Gastroesophageal sphincter (tissue), 4 donors: ENCODE measurements around the gene HRH3. TPM values are rescaled to one million over a fixed set of nuclear protein-coding genes. Genes with fewer than 3 reads are reported as not detected.

Source experiments
- ATAC-seq: fragments of 150-250 bp; one replicate; pipeline ENCODE4 v1.9.1; 2016; ENCODE audit warnings: mild to moderate bottlenecking, moderate library complexity
- H3K27ac ChIP-seq, 4 donors: fragments of 200-600 bp; sonication (generic) in 3 of 4; 1 replicate in 3 of 4; 2 replicates in 1 of 4; pipeline ENCODE4 v1.5.1; 2016 to 2019
- H3K27me3 ChIP-seq: fragments of 200-600 bp; sonication (generic); one replicate; pipeline ENCODE4 v1.5.1; 2019
- H3K36me3 ChIP-seq, 2 donors: fragments of 200-600 bp; sonication (generic); one replicate each; pipeline ENCODE4 v1.5.1; 2019; ENCODE audit warnings: control low read depth in 1 of 2
- H3K4me1 ChIP-seq, 3 donors: fragments of 200-600 bp; sonication (generic); 1 replicate in 2 of 3; 2 replicates in 1 of 3; pipeline ENCODE4 v1.5.1; 2016 to 2019; ENCODE audit warnings: control low read depth in 2 of 3
- H3K4me3 ChIP-seq, 2 donors: fragments of 200-600 bp; sonication (generic); one replicate each; pipeline ENCODE4 v1.5.1; 2019; ENCODE audit warnings: mild to moderate bottlenecking in 1 of 2, moderate library complexity in 1 of 2
- H3K9me3 ChIP-seq, 3 donors: fragments of 200-600 bp; sonication (generic); one replicate each; pipeline ENCODE4 v1.5.1; 2017 to 2019; ENCODE audit warnings: control low read depth in 2 of 3
- EP300 ChIP-seq: sonication (generic); formaldehyde crosslinking; IDR thresholded peaks from one replicate; pipeline ENCODE4 v1.6.1; 2017; ENCODE audit warnings: antibody characterized with exemption, mild to moderate bottlenecking
- POLR2A ChIP-seq, 2 donors: fragments of 450-650 bp; IDR thresholded peaks; one replicate each; pipeline ENCODE4 v1.6.1; 2017; ENCODE audit warnings: antibody characterized with exemption in 2 of 2, mild to moderate bottlenecking in 2 of 2, moderate library complexity in 1 of 2
- POLR2AphosphoS5 ChIP-seq: sonication (generic); formaldehyde crosslinking; IDR thresholded peaks from one replicate; pipeline ENCODE4 v1.6.1; 2017; ENCODE audit warnings: antibody characterized with exemption
- WGBS, 2 donors: methylation state at CpG; one replicate each; pipeline ENCODE4 v1.1.5; 2018; ENCODE audit warnings: low coverage in 1 of 2; 5-methylcytosine and 5-hydroxymethylcytosine counted together
- total RNA-seq, 4 donors: library from RNA; depleted of rRNA; stranded (reverse); fragments of >200 nt; gene quantifications; one replicate each; pipeline ENCODE4 v1.1.0, GENCODE V29; 2016
- TF ChIP-seq, protein P1 (sequence below), 4 experiments: fragments of 200-600 bp in 2 of 4; fragments of 450-650 bp in 2 of 4; sonication (generic) in 1 of 4; IDR thresholded peaks; one replicate each; pipeline ENCODE4 v1.5.1; 2017 to 2019; ENCODE audit warnings: antibody characterized with exemption in 4 of 4, mild to moderate bottlenecking in 2 of 4, moderate library complexity in 2 of 4

Gene HRH3
- total RNA-seq, 4 donors from 2014 or later, result not detected

DNA sequence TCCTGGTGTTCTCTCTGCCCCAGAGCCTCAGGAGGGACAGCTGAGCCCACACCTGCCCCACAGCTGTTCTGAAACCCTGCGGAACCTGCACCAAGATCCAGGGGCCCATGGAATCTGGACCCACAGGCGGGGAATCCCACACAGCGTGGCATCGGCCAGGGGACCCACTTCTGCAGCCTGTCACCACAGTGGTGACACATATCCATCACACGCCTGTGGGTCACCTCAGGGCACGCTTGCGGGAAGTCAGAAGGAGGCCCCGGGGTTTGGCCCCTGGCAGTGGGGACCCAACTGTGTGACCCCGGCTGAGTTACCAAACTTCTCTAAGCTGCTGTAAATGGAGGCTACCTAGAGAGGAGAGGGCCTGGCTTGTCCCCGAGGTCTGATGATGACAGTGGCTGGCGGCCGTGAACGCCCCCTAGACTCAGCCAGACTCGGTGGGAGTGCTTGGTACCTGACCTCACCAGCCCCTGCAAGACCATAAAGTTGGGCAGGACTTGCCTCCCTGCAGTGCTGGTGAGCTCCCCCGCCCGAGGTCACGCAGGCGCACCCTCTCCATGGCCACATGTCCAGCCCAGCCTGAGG lies 2.3 kb upstream of the HRH3 start:
- H3K9me3 ChIP-seq, result no peaks in the 10 kb centered on the region
- peaks cover 0 to 27% (median 8%) of the 10 kb centered on the region in 3 donors for H3K4me1 ChIP-seq
- no peak overlapping the region for H3K27ac ChIP-seq
- peaks cover 100% of the 10 kb centered on the region for H3K27me3 ChIP-seq
- TF ChIP-seq POLR2AphosphoS5 (no peak), POLR2A (IDR thresholded peaks at IDR 0.05) (no peak), EP300 (no peak)
- TF ChIP-seq, protein P1, sequence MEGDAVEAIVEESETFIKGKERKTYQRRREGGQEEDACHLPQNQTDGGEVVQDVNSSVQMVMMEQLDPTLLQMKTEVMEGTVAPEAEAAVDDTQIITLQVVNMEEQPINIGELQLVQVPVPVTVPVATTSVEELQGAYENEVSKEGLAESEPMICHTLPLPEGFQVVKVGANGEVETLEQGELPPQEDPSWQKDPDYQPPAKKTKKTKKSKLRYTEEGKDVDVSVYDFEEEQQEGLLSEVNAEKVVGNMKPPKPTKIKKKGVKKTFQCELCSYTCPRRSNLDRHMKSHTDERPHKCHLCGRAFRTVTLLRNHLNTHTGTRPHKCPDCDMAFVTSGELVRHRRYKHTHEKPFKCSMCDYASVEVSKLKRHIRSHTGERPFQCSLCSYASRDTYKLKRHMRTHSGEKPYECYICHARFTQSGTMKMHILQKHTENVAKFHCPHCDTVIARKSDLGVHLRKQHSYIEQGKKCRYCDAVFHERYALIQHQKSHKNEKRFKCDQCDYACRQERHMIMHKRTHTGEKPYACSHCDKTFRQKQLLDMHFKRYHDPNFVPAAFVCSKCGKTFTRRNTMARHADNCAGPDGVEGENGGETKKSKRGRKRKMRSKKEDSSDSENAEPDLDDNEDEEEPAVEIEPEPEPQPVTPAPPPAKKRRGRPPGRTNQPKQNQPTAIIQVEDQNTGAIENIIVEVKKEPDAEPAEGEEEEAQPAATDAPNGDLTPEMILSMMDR (IDR thresholded peaks at IDR 0.05), result no peak
- no peak for ATAC-seq
- no peaks in the 10 kb centered on the region for H3K36me3 ChIP-seq
- no peak overlapping the region for H3K4me3 ChIP-seq
- no CpG with 5 or more reads among the region's 18 CpGs for WGBS, 2 donors

DNA sequence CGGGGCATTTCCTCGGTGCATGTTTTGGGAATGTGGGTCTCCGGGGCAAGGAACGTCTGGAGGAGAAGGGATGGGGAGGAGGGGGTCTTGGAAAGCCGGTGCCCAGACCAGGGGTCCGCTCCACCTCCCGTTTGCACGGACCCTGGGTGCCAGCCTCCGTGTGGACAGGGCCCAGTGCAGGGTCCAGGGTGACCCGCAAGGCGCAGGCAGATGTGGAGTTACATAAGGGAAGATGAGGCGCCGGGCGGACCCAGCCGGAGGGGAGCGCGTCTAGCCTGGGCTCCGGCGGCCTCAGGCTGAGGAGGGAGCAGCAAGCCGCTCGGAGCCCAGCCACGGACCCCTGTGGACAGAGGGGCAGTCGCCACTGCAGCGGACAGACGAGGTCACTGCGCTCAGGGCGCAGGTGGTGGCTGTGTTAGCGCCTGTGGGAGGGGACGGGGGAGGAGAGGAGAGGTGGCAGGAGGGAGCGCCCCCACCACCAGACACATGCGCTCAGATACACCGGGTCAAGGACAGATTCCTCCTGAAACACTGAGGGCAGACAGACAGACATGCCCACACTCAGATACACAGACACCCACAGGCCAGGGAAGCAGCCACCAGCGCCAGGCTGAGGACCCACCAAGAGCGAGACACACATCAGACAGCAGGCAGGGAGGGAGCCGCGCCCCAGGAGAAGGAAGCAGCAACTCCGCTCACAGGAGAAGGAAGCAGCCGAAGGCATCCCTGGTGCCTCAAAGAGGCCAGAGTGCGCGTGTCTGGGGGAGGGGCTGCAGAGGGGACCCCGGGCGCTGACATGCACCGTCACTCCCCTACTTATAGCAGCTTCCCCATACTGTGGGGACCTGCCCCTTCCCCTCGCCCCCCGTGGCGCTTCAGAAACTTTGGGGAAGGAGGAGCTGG lies 839 bp upstream of the HRH3 start:
- TF ChIP-seq, protein P1 (IDR thresholded peaks at IDR 0.05), result no peak
- no peak for TF ChIP-seq POLR2A (IDR thresholded peaks at IDR 0.05)
- TF ChIP-seq POLR2AphosphoS5, result no peak
- no peak for TF ChIP-seq EP300
- no peak for ATAC-seq
- WGBS, 2 donors, result 0% methylated on average over 10 of the region's 46 CpGs; no CpG with 5 or more reads in 1 of the 2 donors

DNA sequence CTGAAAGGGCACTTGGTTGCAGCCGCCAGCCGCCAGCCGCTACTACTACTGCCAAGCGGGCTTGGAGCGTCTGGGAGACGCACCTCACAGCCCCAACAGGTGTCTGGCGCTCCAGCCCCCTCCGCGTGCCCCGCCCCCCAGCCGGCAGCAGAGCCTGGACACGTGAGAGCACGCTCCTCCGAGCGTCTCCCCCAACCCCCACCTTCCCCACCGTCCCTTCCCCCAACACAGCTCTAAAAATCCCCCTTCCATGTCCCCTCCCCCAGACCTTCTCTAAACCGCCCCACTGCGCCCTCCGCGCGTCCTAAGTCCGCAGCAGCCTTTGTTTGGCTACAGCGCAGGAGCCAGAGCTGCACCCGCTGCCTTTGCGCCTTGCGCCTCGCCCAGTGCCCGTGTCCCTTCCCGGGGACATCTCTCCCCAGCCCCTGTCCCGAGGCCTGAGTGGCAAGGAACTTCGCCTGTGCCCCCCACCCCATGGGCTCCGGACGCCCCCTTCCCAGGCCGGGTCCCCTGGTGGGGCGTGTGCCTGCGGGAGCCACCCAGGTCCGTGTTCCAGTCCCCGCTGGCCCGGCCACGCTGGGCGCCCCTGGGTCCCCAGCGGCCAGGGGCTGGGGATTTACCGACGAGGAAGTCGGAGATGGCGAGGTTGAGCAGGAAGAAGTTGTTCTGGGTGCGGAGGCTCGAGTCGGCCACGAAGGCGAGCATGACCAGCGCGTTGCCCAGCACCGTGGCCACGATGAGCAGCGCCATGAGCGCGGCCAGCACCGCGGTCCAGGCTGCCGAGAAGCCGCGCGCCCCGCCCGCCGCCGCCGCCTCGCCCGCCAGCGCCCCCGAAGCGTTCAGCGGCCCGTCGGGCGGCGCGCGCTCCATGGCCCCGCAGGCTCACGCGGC lies 732 bp downstream of the HRH3 start:
- Histone ChIP-seq H3K36me3 (no peaks in the 10 kb centered on the region), H3K9me3 (no peaks in the 10 kb centered on the region), H3K4me3 (peak overlapping the region in 1 of 2 donors; percentile 49), H3K27ac (no peak overlapping the region), H3K27me3 (peaks cover 100% of the 10 kb centered on the region), H3K4me1 (peaks cover 0 to 27% (median 8%) of the 10 kb centered on the region in 3 donors)
- WGBS, 2 donors, result 4 to 13% methylated on average over 3 to 4 of the region's 84 CpGs
- no peak for ATAC-seq
- no peak for TF ChIP-seq POLR2A (IDR thresholded peaks at IDR 0.05)
- TF ChIP-seq POLR2AphosphoS5, result no peak
- TF ChIP-seq, protein P1 (IDR thresholded peaks at IDR 0.05), result no peak
- no peak for TF ChIP-seq EP300

More for the DNA sequence above, 839 bp upstream of the HRH3 start:
- Histone ChIP-seq H3K27me3 (peaks cover 100% of the 10 kb centered on the region), H3K9me3 (no peaks in the 10 kb centered on the region), H3K27ac (no peak overlapping the region), H3K4me3 (peak overlapping the region in 1 of 2 donors; percentile 49), H3K4me1 (peaks cover 0 to 27% (median 8%) of the 10 kb centered on the region in 3 donors), H3K36me3 (no peaks in the 10 kb centered on the region)

DNA sequence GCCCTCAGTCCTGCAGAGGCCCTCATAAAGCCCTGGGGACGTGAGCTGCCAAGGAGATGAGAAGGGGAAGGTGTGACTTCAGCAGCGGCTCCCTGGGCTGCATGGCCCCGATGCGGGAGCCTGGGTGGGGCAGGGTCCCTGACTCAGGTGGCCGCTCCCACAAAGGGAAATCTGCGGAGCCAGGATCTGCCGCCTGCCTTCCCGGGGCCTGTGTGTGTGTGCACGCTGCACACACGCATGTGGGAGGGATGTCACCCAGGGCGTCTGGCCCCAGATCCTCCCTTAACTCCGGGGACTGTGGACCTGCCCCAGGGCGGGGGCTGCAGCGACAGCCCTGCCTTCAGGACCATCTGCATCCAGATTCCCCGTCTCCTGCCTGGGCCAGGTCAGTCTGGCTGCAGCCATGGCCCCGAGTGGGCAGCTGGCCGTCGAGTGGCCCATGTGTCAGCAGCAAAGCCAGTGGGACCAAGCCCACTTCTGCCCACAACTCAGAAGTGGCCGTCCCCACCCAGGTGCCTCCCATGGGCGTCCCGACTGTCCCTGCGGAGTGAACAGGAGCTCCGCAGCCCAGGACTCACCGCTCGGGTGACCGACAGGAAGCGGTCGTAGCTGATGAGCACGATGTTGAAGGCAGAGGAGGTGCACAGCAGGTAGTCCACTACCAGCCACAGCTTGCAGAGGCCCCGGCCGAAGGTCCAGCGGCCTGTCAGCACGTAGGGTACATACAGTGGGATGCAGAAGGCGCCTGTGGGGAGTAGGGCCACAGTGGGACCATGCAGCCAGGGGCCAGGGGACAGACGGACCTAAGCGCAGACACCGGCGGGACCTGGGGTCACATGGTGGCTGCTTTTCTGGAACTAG lies 1.9 kb downstream of the HRH3 start:
- ATAC-seq, result no peak
- H3K4me1 ChIP-seq, result peaks cover 0 to 27% (median 8%) of the 10 kb centered on the region in 3 donors
- H3K4me3 ChIP-seq, result no peak overlapping the region
- peaks cover 96% of the 10 kb centered on the region for H3K27me3 ChIP-seq
- H3K27ac ChIP-seq, result no peak overlapping the region
- no peaks in the 10 kb centered on the region for H3K9me3 ChIP-seq
- WGBS, 2 donors, result no CpG with 5 or more reads among the region's 38 CpGs
- TF ChIP-seq, protein P1 (IDR thresholded peaks at IDR 0.05), result no peak
- TF ChIP-seq POLR2AphosphoS5, result no peak
- TF ChIP-seq POLR2A (IDR thresholded peaks at IDR 0.05), result no peak
- no peak for TF ChIP-seq EP300
- H3K36me3 ChIP-seq, result no peaks in the 10 kb centered on the region
